Measurements from ENCODE around the gene REPIN1. TPM values are rescaled to one million over a fixed set of nuclear protein-coding genes. Genes with fewer than 3 reads are reported as not detected.

REPIN1 gene
- polyA plus RNA-seq, 1 of the 3 experiments (the other 2 are of a cell fraction), result 91.6 TPM

GRCh38 chr7:150365673-150366398 is 2.8 kb upstream of the REPIN1 start:
- CTCF ChIA-PET, result interaction anchor here (0.9 to 7.4 kb wide), 8 partner anchors 9 to 80 kb away, joined by 3 to 57 read pairs (median 3); no protein-coding TSS in a partner anchor
- no peaks in the 10 kb centered on the region for H3K9me3 ChIP-seq
- no peak overlapping the region for H3K27ac ChIP-seq (ENCODE audit: low read depth in 2 of 2, low read length in 1 of 2)
- peaks cover 10% of the 10 kb centered on the region for H3F3A ChIP-seq (replicated peaks; ENCODE audit: insufficient read depth)
- WGBS (ENCODE audit: low lambda C conversion rate), result 82% methylated on average over 5 of the region's 5 CpGs
- H3K36me3 ChIP-seq (replicated peaks in 1 of 2; ENCODE audit: control insufficient read depth in 1 of 2, insufficient read depth in 2 of 2, low read length in 1 of 2), result peaks cover 0 to 6% of the 10 kb centered on the region in 2 experiments
- no peaks in the 10 kb centered on the region for H3K9me2 ChIP-seq
- H3K27me3 ChIP-seq (ENCODE audit: insufficient read depth), result no peaks in the 10 kb centered on the region
- DNase-seq, result no peak
- peaks cover 23 to 24% of the 10 kb centered on the region in 2 experiments for H3K4me1 ChIP-seq (ENCODE audit: control insufficient read depth in 1 of 2, insufficient read depth in 2 of 2, low read depth in 1 of 2, low read length in 1 of 2)
- no peak overlapping the region for H3K9ac ChIP-seq
- TF ChIP-seq NRF1 (IDR thresholded peaks at IDR 0.05; ENCODE audit: low read depth, low read length) (no peak), CHD2 (IDR thresholded peaks at IDR 0.05; ENCODE audit: low read length, partially characterized antibody) (no peak), TAF1 (IDR thresholded peaks at IDR 0.05; ENCODE audit: borderline replicate concordance, low read depth, low read length) (no peak), GATA2 (CRISPR knock-in tag; IDR thresholded peaks at IDR 0.05) (no peak), FOXM1 (IDR thresholded peaks at IDR 0.05; ENCODE audit: low read depth) (no peak), JUND (IDR thresholded peaks at IDR 0.05) (no peak), RXRA (IDR thresholded peaks at IDR 0.05; ENCODE audit: borderline replicate concordance, low read depth) (no peak), SIN3A (IDR thresholded peaks at IDR 0.05; ENCODE audit: borderline replicate concordance, low read depth, low read length) (no peak), USF1 (IDR thresholded peaks at IDR 0.05; ENCODE audit: borderline replicate concordance, low read depth) (no peak), MEF2A (IDR thresholded peaks at IDR 0.05; ENCODE audit: borderline replicate concordance, low read depth) (no peak), FOSL2 (IDR thresholded peaks at IDR 0.05; ENCODE audit: borderline replicate concordance, low read depth) (no peak), FOXJ3 (CRISPR knock-in tag; IDR thresholded peaks at IDR 0.05) (no peak), RAD21 (IDR thresholded peaks at IDR 0.05; ENCODE audit: low read length) (no peak), ZBTB33 (IDR thresholded peaks at IDR 0.05; ENCODE audit: borderline replicate concordance, low read depth) (no peak), IRF3 (IDR thresholded peaks at IDR 0.05; ENCODE audit: low read depth, low read length) (no peak)
- no peak overlapping the region for H3K4me3 ChIP-seq (ENCODE audit: low read depth in 2 of 2, low read length in 1 of 2)
- H3K79me2 ChIP-seq (ENCODE audit: insufficient read depth), result peaks cover 23% of the 10 kb centered on the region
- H3K4me2 ChIP-seq, result no peak overlapping the region
- H2AFZ ChIP-seq (ENCODE audit: low read depth), result no peak overlapping the region
- H4K20me1 ChIP-seq (ENCODE audit: insufficient read depth), result no peaks in the 10 kb centered on the region
- POLR2A ChIA-PET, result interaction anchor here (0.8 kb wide), 1 partner anchor 40 kb away, joined by 4 read pairs; a partner anchor contains a TSS
